Measurements from ENCODE around the gene PLEKHA3. TPM values are rescaled to one million over a fixed set of nuclear protein-coding genes. Genes with fewer than 3 reads are reported as not detected.

The PLEKHA3 gene
- total and polyA plus RNA-seq, 11 donors: 3.0 to 50.4 (median 38.7) TPM

- Histone ChIP-seq H3K4me3 (no peak overlapping the region), H3K36me3 (peaks cover 0 to 88% (median 60%) of the 10 kb centered on the region in 9 donors), H3K27ac (no peak overlapping the region), H3K4me1 (no peaks in the 10 kb centered on the region), H3K27me3 (no peaks in the 10 kb centered on the region), H3K9me3 (no peaks in the 10 kb centered on the region)
- TF ChIP-seq POLR2A (IDR thresholded peaks at IDR 0.05) (no peak), CTCF (IDR thresholded peaks at IDR 0.05) (no peak)
- intact Hi-C loops (cut with DNase I): no loop called here
- 89 to 99% (median 95%) methylated on average over 1 of the region's 1 CpG for WGBS, 4 donors
- ATAC-seq: no peak
- DNase-seq: no peak
These were observed 25.8 kb downstream of the PLEKHA3 start for GRCh38 chr2:178506101-178506500.

GRCh38 chr2:178506524-178506923, 26.3 kb downstream of the PLEKHA3 start:
- no peak for ATAC-seq
- no peak for TF ChIP-seq POLR2A (IDR thresholded peaks at IDR 0.05)
- TF ChIP-seq CTCF (IDR thresholded peaks at IDR 0.05): no peak

GRCh38 chr2:178506949-178507348, 26.7 kb downstream of the PLEKHA3 start:
- Histone ChIP-seq H3K9me3 (no peaks in the 10 kb centered on the region), H3K36me3 (peaks cover 0 to 88% (median 58%) of the 10 kb centered on the region in 9 donors), H3K27ac (no peak overlapping the region), H3K4me3 (no peak overlapping the region), H3K27me3 (no peaks in the 10 kb centered on the region), H3K4me1 (no peaks in the 10 kb centered on the region)
- intact Hi-C loops (cut with DNase I): no loop called here
- ATAC-seq (no peak), DNase-seq (no peak)
- 96 to 100% (median 99%) methylated on average over 1 of the region's 1 CpG for WGBS, 4 donors
- no peak for TF ChIP-seq CTCF (IDR thresholded peaks at IDR 0.05)
- TF ChIP-seq POLR2A (IDR thresholded peaks at IDR 0.05): no peak

More at GRCh38 chr2:178506524-178506923, 26.3 kb downstream of the PLEKHA3 start:
- intact Hi-C loops (cut with DNase I): no loop called here
- 97 to 99% (median 98%) methylated on average over 2 of the region's 2 CpGs for WGBS, 4 donors
- Histone ChIP-seq H3K9me3 (no peaks in the 10 kb centered on the region), H3K4me1 (no peaks in the 10 kb centered on the region), H3K27me3 (no peaks in the 10 kb centered on the region), H3K27ac (no peak overlapping the region), H3K36me3 (peaks cover 0 to 88% (median 58%) of the 10 kb centered on the region in 9 donors), H3K4me3 (no peak overlapping the region)
- no peak for DNase-seq

GRCh38 chr2:178508646-178509045, 28.4 kb downstream of the PLEKHA3 start:
- Histone ChIP-seq H3K27me3 (no peaks in the 10 kb centered on the region), H3K4me1 (no peaks in the 10 kb centered on the region), H3K27ac (no peak overlapping the region), H3K36me3 (peaks cover 0 to 87% (median 48%) of the 10 kb centered on the region in 9 donors), H3K4me3 (no peak overlapping the region), H3K9me3 (no peaks in the 10 kb centered on the region)
- no peak for ATAC-seq
- no peak for DNase-seq
- intact Hi-C loops (cut with DNase I): no loop called here
- 89 to 100% (median 96%) methylated on average over 2 of the region's 2 CpGs for WGBS, 4 donors
- TF ChIP-seq CTCF (IDR thresholded peaks at IDR 0.05): no peak
- no peak for TF ChIP-seq POLR2A (IDR thresholded peaks at IDR 0.05)

Measured in heart left ventricle (tissue), 16 donors.